SH-SY5Y (cell line): ENCODE measurements around the gene TMEM184B.

Experiments used
- GATA2 ChIP-seq: IDR thresholded peaks from 2 replicates; pipeline ENCODE4 v1.6.1; 2011; ENCODE audit warnings: mild to moderate bottlenecking, low read depth, low read length
- GATA3 ChIP-seq: IDR thresholded peaks from 2 replicates; pipeline ENCODE4 v1.6.1; 2011; ENCODE audit warnings: low read depth, mild to moderate bottlenecking, low read length, moderate library complexity

DNA sequence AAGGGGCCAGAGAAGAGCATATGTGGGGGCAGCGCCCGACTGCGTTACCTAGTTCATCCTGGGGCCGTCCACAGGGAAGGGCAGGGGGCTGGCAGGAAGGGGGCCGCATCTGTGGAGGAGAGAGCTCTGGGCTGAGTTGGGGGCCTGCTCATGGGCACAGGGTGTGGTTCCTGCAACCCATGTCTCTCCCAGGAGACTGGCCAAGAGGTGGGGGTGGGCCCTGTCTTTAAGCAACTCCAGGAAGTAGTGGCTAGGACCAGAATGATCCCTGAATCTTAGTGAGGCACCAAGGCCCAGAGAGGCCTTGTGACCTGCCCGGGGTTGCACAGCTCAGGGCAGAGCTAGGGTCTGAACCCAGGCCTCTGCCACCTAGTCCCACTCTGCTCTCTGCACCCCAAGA is 22.5 kb upstream of the TMEM184B start:
- TF ChIP-seq GATA2 (no peak), GATA3 (no peak)
